ENCODE measurements around the gene RNF41. TPM values are rescaled to one million over a fixed set of nuclear protein-coding genes. Genes with fewer than 3 reads are reported as not detected.

Gene RNF41
- total and polyA plus RNA-seq, 2 of the 13 experiments (the other 11 are each of a cell fraction or from before 2014, with no cell fraction given) = 27.1 to 39.4 TPM

- no peak for TF ChIP-seq USF2 (IDR thresholded peaks at IDR 0.05; ENCODE audit: low read depth, low read length)
- no peak for TF ChIP-seq USF2 (CRISPR knock-in tag; IDR thresholded peaks at IDR 0.05; ENCODE audit: borderline replicate concordance)
- TF ChIP-seq ZBTB4 (CRISPR knock-in tag; IDR thresholded peaks at IDR 0.05; ENCODE audit: borderline replicate concordance) = no peak
- no peak for TF ChIP-seq ZNF598 (CRISPR knock-in tag; IDR thresholded peaks at IDR 0.05; ENCODE audit: borderline replicate concordance)
- no peak for TF ChIP-seq GABPA (IDR thresholded peaks at IDR 0.05; ENCODE audit: low read depth, low read length)
- no peak; the same call in 1 of the 2 replicates for TF ChIP-seq GABPA (CRISPR knock-in tag; IDR thresholded peaks at IDR 0.05; ENCODE audit: low read depth)
- TF ChIP-seq HOXA3 (CRISPR knock-in tag; IDR thresholded peaks at IDR 0.05) = peak; percentile 59
- TF ChIP-seq ZNF672 (CRISPR knock-in tag; IDR thresholded peaks at IDR 0.05) = no peak
- TF ChIP-seq ZNF484 (CRISPR knock-in tag; IDR thresholded peaks at IDR 0.05; ENCODE audit: borderline replicate concordance, low read depth) = no peak
- no peak for TF ChIP-seq NR2F6 (IDR thresholded peaks at IDR 0.05)
- TF ChIP-seq NR2F6 (CRISPR knock-in tag; IDR thresholded peaks at IDR 0.05) = peak; percentile 7; the same call in 1 of the 2 replicates
- TF ChIP-seq ZNF33A (CRISPR knock-in tag; IDR thresholded peaks at IDR 0.05; ENCODE audit: borderline replicate concordance) = 0 out of 2 replicates have a peak, but pooled peaks have one; percentile 33
- peak; percentile 22; the same call in 1 of the 2 replicates for TF ChIP-seq ELF3 (CRISPR knock-in tag; IDR thresholded peaks at IDR 0.05)
- peak; percentile 77 for TF ChIP-seq RBM22 (optimal IDR thresholded peaks at IDR 0.05; ENCODE audit: low read length)
- TF ChIP-seq FOXJ3 (CRISPR knock-in tag; IDR thresholded peaks at IDR 0.05; ENCODE audit: borderline replicate concordance) = no peak
- no peak for TF ChIP-seq CBX2 (IDR thresholded peaks at IDR 0.05; ENCODE audit: low read depth, low read length)
- TF ChIP-seq CBX2 (CRISPR knock-in tag; IDR thresholded peaks at IDR 0.05; ENCODE audit: low read depth) = no peak
- TF ChIP-seq RFXAP (CRISPR knock-in tag; IDR thresholded peaks at IDR 0.05; ENCODE audit: borderline replicate concordance) = peak; percentile 27; the same call in 1 of the 2 replicates
- TF ChIP-seq JUN (CRISPR knock-in tag; IDR thresholded peaks at IDR 0.05) = peak; percentile 75; the same call in 1 of the 2 replicates
- peak; percentile 99 for TF ChIP-seq POLR2G (IDR thresholded peaks at IDR 0.05; ENCODE audit: low read depth, low read length)
- no peak for TF ChIP-seq ZNF530 (CRISPR knock-in tag; IDR thresholded peaks at IDR 0.05; ENCODE audit: low read depth)
- TF ChIP-seq ETV5 (CRISPR knock-in tag; IDR thresholded peaks at IDR 0.05; ENCODE audit: borderline replicate concordance) = peak; percentile 26; the same call in 1 of the 2 replicates
- peak; percentile 93 for TF ChIP-seq KDM2A (CRISPR knock-in tag; IDR thresholded peaks at IDR 0.05; ENCODE audit: borderline replicate concordance, low read depth)
- TF ChIP-seq ZNF549 (CRISPR knock-in tag; IDR thresholded peaks at IDR 0.05) = no peak
- no peak for TF ChIP-seq HMG20A (CRISPR knock-in tag; IDR thresholded peaks at IDR 0.05; ENCODE audit: borderline replicate concordance)
- no peak for TF ChIP-seq ZNF572 (CRISPR knock-in tag; IDR thresholded peaks at IDR 0.05)
Observed at GRCh38 chr12:56158029-56158925, 63.4 kb downstream of the RNF41 start, which contains the start of gene MYL6 (continued).

All from HepG2 (cell line).